Choroid plexus epithelial cell (primary cell): Measurements from ENCODE around the gene FAU.
"Not testable (repeated sequence)": the region's sequence is repeated elsewhere in the genome, so short reads cannot be mapped to it uniquely, and the experiment has no call there.

Experiments
- DNase-seq: peaks from one replicate; pipeline ENCODE4 v3.0.0-alpha.2; 2010; ENCODE audit warnings: low read depth
- H3K4me3 ChIP-seq: 2 replicates; pipeline ENCODE4 v1.5.1; 2011; ENCODE audit warnings: low read depth, mild to moderate bottlenecking, control low read depth, low read length, moderate library complexity
- CTCF ChIP-seq: conservative IDR thresholded peaks from 2 replicates; pipeline ENCODE4 v1.5.1; 2011; ENCODE audit warnings: low read depth, mild to moderate bottlenecking, control low read depth, inconsistent platforms, low read length, moderate library complexity

The FAU gene

DNA sequence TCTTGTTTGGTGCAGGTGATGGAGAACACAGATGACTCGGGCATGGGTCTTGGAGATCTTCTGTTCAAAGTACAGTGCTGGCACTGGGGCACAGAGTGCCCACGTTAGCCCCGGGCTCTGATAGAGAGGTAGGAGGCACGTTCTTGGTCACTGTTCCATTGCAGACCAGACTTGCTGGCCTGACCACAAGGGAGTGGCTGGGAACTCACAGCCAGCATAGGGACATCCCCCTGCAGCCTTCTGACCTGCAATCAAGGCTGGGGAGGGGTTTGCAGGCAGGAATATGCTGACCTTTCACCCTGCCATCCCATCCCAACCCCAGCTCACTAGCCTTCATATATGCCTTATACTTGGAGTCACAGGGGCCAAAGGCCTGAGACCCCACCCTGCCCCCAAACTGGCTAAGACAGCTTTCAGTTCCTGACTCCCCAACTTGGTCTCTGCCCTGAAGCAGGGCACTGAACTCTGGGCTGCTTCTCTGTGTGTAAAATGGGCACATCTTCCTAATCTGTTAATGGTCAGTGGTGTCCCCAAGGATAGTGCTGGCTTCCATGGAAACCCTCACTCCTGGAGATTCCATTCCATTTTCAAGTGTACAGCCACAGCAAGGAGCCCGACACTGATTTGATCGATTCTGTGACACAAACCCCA is 4.8 kb upstream of the FAU start:
- no peak for TF ChIP-seq CTCF

DNA sequence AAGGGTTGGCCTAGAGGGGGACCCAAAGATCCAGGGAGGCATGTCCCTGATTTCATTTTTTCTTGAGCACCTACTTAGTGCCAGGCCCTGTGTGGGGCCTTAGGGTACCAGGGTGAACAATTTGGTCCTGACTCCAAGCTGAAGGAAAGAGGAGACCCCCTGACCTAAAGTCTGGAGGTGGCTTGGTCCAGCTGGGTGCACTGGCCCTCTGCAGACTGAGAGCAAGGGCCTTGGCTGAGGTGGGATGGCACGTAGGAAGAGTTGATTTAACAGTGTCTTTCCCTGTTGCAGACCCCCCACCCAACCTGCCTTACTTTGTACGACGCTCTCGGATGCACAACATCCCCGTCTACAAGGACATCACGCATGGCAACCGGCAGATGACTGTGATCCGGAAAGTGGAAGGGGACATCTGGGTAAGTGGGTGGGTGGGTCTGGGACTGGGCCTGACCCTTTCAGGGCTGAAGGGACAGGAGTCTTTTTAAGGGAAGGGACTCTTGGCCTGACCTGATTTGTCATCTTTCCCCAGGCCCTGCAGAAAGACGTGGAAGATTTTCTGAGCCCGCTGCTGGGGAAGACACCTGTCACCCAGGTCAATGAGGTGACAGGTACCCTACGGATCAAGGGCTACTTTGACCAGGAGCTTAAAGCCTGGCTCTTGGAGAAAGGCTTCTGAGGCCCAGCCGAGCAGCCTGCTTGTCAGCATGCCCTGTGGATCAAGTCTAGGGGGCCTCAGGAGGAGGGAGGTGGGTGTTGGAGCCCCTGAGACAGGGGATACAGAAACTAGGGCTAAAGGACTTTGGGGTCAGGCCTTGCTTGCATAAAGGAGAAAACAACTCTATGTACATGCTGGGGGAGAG is 3.5 kb upstream of the FAU start:
- DNase-seq: no peak
- no peak overlapping the region for H3K4me3 ChIP-seq
- TF ChIP-seq CTCF: no peak

More for the DNA sequence above, 4.8 kb upstream of the FAU start:
- no peak for DNase-seq
- H3K4me3 ChIP-seq: no peak overlapping the region

GRCh38 chr11:65124480-65125196 is 2.7 kb upstream of the FAU start:
- DNase-seq: no peak
- TF ChIP-seq CTCF: no peak
- H3K4me3 ChIP-seq: no peak overlapping the region

GRCh38 chr11:65121447-65121864 is 478 bp downstream of the FAU start:
- H3K4me3 ChIP-seq: peak overlapping the region; percentile 98
- no peak for DNase-seq
- no peak for TF ChIP-seq CTCF

GRCh38 chr11:65120831-65121230 is 1.1 kb downstream of the FAU start:
- H3K4me3 ChIP-seq: peak overlapping the region; percentile 98
- TF ChIP-seq CTCF: no peak
- DNase-seq: no peak

DNA sequence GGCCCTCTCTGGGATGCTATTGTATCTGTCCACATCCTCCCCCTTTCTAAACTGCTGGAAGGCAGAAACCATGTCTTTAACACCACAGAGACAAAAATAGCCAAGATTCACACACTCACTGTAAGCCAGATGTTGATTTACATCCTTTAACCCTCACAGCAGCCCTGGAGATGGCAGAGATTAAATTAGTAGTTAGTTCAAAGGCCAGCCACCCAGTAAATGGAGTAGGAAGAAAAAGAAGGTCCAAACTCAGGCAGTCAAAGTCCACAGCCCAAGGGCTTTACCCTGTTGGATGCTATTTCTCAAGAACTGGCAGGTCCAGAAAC is 2.3 kb downstream of the FAU start:
- no peak for DNase-seq
- H3K4me3 ChIP-seq: no peak overlapping the region
- TF ChIP-seq CTCF: no peak

- not testable (repeated sequence) for H3K4me3 ChIP-seq, DNase-seq
Measured at GRCh38 chr11:65118891-65119669, 2.9 kb downstream of the FAU start.
